SW 1271 (cell line): Measurements from ENCODE around the gene WBP2NL.
"Not testable (repeated sequence)": the region's sequence is repeated elsewhere in the genome, so short reads cannot be mapped to it uniquely, and the experiment has no call there.

Experiments
- DNase-seq, 2 experiments: peaks; one replicate each; lab custom pipeline; 2025; lab: John Stamatoyannopoulos, UW

WBP2NL gene, protein sequence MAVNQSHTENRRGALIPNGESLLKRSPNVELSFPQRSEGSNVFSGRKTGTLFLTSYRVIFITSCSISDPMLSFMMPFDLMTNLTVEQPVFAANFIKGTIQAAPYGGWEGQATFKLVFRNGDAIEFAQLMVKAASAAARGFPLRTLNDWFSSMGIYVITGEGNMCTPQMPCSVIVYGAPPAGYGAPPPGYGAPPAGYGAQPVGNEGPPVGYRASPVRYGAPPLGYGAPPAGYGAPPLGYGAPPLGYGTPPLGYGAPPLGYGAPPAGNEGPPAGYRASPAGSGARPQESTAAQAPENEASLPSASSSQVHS

DNA sequence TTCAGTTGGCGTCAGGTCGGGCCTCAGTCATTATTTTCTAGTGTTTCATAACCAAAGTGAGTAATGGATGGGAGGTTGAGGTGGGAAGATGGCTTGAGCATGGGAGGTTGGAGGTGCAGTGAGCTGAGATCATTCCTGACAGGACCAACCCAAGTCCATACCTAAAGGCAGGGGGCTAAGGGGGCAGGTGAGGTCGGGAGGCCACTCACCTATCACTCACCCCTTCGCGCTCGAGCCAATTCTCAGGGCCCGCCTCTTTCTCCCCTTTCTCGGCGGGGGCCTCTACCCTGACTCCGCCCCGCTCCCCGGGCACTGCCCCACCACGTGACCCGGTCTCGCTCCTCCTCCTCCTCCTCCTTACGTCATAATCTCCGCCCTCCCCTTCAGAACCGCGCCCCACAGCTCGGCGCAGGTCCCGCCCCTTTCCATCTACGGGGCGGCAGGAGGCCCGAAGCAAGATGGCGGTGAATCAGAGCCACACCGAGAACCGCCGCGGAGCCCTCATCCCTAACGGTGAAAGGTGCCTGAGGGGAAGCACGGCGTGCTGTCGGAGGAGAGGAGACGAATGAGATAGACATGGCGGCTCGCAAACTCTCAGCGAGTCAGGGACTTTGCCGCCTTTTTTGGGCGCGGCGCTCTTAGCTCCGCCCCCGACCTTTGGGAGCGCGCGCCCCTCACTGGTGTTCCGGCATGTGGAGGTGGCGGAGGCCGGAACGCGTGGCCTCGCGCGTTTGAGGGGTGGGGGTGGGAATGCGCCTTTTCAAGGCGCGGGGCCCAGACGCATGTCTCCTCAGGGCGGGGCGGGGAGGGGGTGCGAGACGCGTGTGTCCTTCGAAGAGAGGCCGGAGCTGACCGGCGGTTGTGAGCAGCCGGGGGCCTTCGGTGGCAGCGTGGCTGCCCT, at the start of gene WBP2NL:
Gene WBP2NL (plus strand): TSS at position 428 of the 901 bp plus-strand sequence. CDS start 31 bp downstream, at position 459.
- no peak for DNase-seq

DNA sequence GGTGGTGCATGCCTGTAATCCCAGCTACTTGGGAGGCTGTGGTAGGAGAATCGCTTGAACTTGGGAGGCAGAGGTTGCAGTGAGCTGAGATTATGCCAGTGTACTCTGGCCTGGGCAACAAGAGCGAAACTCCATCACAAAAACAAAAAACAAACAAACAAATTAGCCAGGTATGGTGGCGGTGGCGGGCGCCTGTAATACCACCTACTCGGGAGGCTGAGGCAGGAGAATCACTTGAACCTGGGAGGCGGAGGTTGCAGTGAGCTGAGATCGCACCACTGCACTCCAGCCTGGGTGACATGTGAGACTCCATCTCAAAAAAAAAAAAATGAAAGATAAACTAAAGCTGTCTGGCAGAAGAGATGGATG, 49.7 kb upstream of the WBP2NL start:
- DNase-seq = not testable (repeated sequence)

DNA sequence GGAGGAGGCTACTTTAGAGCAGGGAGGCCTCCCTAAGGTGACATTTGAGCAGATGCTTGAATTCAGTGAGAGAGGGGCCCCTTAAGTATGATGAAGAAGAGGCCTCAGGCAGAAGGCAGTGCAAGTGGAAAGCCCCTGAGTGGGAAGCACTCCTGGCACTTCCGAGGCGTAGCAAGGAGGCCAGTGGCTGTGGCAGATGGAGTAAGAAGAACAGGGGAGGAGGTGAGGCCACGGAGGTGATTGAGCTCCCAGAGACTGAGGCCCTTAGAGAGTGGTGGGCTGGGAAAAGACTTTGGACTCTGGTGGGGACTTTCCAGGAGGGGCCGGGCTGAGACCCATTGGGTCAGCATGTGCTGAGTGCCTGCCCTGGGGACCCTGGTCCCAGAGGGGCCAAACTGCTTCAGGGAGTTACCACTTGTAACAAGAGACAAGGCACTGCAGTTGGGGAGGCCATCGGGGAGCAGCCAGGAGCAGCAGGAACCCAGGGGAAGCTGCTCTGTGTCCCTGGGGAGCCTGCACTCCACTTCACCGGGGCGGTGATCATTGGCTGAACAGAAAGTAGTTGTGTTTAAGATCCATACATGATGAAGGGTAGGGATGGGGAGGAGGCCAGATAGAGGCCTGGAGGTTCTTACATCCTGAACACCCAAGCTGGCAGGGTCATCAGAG, 49.2 kb upstream of the WBP2NL start:
- DNase-seq = no peak

DNA sequence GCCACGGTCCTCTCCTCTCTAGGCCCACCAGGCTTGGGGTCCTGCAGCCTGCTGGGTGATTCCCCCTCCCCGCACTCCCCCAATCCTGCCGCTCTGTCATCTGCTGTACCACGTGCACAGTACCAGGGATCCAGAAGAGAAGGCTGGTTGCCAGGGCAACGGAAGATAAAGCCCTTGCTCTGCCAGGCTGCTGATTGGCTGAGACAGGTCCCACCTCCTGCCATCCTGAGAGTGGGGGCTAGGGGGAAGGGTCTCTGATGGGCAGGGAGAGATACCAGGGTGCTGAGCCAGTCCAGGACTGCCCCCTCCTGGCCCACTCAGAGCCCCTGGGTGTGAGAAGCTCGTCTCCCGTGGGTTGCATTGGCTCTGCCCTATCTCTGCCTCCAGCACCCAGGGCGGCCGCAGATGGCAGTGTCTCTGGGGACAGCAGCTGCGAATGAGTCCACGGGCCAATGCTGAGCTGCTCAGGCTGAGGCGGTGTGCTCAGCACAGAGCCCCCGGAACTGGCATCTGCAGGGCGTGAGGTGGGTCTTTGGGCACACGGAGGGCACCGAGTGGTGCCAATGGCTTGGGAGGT, 46.6 kb upstream of the WBP2NL start, which contains the start of gene SMIM45:
Gene SMIM45 (plus strand): TSS at position 253 of the 577 bp plus-strand sequence.
- no peak for DNase-seq

DNA sequence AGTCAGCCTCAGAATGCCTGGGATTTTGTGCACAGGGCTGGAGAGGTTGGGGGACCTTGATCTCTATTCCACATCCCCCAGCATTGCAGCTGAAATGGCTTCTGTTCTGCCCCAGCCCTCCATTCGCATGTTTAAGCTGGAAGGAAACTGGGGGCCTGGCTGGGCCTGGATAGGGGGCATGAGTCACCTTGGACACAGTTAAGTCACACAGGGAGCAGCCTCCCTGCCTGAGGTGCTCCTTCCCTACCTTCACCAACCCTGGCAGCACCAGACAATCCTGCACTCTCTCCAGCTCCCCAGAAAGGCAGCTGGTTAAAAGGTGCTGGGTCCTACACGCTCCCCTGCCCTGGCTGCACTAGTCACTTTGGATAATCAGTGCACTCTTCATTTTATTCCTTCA, 45.9 kb upstream of the WBP2NL start:
- no peak for DNase-seq

DNA sequence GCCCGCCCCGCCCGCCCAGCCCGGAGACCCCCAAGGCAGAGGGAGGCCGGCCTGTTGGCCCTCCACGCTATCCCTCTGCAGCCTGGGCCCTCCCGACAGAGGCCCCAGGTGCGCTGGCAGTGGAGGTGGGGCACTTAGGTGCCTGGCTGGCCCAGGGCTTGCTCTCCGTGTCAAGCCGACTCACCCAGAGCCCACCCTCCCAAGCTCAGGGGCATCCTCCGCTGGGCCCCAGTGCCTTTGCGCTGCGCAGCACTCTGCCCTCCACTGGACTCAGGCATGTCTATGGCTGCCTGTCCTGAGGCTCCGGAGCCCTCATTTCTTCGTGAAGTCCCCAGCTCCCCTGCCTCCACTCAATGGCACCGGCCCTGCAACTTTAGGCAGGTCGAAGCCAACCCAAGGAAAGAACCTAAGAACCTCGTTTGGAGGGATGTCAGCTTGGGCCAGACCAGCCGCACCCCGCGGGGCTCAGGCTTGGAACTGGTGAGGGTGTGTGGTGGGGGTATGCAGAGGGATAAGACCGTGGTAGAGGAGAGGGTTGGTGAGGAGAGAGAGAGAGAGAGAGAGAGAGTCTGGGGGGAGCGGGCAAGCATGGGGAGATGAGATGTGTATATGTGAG, 40.5 kb upstream of the WBP2NL start:
- no peak for DNase-seq

DNA sequence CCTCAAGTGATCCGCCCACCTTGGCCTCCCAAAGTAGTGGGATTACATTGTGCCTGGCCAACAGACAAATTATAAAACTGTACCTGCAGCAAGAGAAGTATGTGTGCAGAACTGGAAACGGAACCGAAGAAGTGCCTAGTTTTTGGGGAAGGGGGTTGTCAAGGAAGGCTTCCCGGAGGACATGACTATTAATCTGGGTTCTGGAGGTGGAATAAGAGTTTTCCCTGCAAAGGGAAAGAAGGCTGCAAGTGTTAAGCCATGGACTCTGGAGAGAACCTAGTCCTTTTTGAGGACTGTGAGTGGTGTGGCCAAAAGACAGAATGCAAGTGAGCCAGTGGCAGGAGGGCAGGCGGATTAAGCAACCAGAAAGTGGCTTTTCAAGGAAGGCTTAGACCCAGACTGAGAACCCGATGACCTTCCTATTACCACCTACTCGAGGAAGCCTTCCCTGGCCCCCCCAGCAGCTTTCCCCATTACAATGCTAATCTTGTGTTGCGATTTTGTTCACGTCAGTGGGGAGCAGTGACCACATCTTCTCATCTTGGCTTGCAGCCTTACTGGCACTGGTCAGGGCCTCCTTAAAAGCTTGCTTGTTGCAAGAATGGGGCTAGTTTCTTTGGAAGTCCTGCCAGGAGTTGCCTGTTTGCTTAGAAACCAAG, 35.0 kb upstream of the WBP2NL start:
- DNase-seq = no peak

DNA sequence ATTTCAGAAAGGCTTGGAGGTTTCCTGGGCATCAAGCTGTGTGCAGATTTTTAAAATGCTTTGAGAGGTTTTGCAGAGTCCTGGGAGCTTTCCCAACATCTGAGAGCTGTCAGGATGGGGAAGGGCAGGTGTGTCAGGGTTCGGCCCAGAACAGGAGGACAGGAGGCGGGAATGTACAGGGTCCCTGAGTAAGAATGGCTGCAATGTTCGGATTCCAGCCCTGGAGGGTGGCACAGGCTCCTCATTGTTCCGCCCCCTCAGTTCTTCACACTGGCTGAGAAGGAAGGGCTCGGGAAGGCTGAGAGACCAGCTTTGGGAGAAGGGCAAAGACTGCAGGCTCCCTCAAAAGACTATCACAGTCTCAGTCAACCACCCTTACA, 34.5 kb upstream of the WBP2NL start:
- DNase-seq = no peak

DNA sequence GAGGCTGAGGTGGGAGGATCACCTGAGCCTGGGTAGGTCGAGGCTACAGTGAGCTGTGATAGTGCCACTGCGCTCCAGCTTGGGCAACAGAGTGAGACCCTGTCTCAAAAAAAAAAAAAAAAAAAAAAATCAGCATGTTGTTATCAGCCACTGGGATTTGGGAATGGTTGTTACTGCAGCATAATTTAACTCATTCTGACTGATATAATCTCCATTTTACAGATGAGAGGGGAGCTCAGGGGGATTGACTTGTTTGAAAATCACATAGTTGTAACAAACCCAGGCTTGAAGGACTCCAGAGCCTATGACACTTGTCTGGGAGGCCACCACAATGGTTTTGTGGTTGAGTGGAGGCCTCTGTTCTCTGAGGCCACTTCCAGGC, 32.4 kb upstream of the WBP2NL start:
- DNase-seq = no peak

DNA sequence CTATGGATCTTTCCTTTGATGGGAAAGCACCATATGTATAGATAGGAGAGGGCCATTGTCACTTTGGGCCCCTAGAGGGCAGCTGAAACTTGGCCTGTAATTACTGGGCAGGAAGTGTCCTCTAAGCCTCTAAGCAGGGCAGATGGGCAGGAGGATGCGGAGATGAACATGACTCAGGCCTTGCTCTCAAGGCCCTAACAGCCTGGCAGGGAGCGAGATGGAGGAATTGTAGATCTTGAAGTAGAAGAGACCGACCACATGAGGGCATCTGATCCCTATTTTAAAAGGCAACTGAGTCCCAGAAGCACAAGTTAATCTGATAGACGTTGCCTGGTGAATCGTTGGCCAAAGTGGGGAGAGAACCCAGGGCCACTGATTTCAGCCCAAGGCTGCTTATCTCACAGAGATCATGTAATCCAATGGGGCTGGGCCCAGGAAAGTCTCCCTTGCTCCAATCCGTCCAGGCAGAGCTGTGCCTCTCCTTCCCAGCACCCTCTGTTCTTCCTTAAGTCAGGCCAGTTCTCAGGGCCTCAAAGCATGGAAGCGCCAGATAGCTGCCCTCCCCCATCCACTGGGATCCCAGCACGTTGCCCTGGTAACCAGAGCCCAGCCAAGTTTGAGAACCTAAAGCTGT, 31.9 kb upstream of the WBP2NL start:
- peak; percentile 26 to 68 for DNase-seq

DNA sequence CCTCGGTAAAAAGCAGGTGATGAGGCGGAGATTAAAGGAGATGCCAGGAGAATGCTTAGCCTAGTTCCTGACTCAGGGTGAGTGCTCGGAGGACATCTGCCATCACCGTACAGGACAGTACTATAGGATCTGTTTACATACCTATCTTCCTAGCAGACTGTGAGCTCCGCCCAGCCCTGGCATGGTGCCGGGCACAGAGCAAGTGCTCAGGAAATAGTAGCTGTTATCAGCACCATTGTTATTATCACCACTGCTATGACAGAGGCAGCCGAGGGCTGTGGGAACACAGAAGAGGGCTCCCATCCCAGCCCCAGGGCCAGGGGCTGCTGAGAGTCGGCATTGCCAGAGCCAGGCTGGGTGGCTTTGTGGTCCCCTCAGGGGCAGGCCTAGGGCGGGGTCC, 30.0 kb upstream of the WBP2NL start:
- no peak for DNase-seq

DNA sequence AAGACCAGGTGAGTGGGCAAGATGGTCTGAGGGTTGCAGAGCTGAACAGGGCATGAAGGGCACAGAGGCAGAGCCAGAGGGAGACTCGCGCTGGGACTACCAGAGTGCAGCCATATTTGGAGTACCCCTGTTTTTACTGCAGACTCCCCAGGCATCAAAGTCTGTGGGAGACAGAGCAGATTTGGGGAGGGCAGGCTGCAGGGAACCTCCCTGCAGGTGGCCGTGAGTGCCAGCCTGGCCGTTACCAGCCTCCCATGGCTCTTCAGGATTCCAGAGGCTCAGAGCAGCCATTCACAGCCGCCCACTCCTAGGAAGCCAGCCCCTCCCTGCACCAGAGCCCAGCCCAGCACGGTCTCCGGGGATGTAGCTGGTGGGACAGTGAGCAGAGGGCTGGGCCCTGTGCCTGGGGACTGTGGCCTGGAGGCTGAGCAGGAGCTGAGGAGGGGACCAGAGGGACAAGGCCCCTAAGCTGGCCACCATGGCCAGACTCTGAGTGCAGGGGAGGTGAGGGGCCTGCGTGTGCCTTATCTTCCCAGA, 29.4 kb upstream of the WBP2NL start, which contains the start of gene SEPTIN3:
Gene SEPTIN3 (plus strand): TSS at position 334 of the 537 bp plus-strand sequence. CDS start 2,050 bp downstream, outside the sequence.
- no peak for DNase-seq

DNA sequence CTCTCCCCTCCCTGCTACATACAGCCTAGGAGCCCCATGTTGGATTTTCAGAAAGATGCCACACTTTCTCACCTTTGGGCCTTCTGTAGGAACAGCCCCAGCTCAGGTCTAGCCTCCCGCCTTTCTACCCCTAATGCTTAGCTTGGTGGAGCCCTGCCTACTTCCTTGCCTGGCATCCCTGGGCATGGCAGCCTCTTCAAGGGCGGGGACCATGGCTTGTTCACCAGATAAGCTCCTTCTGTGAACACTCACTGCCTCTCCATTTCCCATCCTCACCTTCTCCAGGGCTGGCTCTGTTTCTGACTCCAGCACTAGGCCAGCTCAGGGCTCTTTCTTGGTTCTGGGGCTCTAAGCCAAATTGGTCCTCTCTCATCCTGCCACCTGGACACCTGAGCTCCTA, 28.0 kb upstream of the WBP2NL start:
- no peak for DNase-seq

DNA sequence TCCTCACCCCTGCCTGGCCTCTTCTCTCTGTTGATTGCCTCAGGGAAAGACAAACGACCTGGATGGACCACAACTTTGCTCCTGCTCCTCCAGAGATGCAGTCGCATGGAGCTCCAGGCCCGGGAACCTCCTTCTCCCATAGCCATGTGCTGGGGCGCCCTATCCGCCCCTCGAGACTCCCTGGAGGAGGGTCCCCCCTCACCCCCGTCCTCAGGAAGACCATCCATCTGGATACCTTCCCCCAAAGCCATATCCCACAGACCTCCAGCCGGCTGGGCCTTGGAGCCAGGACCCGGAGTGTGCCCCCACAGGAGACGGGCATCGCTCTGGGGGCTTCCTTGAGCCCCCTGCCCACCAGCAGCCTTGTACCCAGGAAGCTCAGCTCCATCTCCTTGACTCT, 27.2 kb upstream of the WBP2NL start:
- no peak for DNase-seq

DNA sequence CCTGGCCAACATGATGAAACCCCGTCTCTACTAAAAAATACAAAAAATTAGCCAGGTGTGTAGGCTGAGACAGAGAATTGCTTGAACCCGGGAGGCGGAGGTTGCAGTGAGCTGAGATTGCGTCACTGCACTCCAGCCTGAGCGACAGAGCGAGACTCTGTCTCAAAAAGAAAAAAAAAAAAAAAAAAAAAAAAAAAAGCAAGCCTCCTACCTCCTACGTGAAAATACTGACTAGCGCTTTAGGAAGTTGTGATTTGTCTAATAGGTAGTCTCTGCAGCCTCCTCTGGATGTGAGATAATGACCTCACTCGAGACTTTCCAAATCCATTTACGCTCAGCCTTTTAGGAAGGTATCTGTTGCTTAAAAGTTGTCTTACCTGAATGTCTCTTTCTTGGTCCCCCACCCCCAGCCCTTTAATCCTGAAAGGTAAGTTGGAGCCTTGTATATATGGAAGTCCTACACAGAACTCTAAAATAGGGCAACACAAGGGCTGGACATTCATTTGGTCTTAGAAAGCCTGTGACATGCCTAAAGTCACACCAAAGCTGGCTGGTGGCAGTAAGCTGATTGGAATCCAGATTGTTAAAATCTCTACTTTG, 23.8 kb upstream of the WBP2NL start:
- DNase-seq = no peak

DNA sequence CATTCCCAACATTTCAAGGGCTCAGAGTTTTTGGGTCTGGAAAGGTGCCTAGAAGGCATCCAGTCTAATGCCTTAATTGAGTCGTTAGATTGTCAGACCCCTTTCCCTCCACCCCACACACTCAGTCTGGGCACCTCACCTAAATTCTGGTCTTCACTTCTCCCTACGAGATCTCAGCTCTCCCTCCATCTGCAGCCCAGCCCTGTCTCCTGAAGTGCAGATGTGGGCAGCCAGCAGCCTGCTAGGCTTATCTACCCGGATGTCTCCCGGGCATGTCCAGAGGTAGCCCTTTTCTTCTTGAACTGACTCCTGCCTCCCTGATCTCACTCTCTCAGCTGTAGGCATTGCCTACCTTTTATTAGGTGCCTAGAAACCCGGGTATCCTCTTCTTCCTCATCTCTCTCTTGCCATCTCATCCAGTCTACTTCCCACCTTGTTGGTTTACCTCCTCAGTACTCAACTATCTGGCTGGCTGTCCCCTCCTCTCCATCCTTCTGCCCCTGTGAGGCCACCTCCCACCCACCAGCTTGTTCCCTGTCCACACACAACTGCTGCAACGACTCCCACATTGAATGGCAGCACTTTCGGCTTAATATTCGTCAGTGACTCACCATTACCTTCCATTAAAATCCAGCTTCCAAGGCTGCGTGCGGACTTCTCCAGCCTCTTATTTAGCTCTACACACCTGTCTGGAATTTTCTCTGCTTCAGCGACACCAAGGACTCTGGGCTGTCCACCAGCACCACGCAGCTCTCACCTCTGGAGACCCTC, 23.1 kb upstream of the WBP2NL start:
- DNase-seq = no peak

DNA sequence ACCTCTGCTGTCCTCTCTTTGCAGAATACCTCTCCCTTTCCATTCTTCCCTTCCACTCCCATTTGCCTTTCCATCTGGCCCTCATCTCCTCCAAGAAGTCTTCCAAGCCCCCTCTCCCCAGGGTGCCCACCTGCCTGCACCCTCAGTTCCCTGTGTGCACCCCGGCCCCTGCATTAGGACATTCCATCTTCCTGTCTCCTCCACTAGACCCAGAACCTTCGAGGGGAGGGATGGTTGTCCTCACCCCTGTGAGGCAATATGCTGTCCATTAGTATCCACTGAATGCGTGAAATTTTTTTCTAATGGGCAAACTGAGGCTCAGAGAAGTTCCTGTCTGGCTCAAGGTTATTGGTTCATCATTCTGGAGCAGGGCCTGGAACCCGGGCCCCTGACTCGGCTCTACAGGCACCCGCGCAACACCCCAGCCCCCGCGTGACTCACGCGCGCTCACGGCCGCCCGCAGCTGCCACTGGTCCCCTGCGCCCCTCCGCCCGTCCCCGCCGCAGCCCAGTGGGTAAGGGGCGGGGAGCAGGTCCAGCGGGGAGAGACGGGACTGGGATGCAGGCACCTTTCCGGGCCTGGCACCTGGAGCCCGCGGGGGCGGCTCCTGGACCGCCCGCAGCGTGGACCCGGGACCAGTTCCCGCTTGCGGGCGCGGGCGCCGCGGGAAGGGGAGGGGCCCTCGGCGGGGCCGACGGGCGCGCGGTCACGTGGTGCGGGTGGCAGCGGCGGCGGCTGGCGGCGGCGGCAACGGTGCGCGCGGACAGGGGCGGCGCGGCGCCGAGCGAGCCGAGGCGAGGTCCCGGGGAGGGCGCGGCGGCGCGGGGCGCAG, 22.3 kb upstream of the WBP2NL start:
- no peak for DNase-seq

DNA sequence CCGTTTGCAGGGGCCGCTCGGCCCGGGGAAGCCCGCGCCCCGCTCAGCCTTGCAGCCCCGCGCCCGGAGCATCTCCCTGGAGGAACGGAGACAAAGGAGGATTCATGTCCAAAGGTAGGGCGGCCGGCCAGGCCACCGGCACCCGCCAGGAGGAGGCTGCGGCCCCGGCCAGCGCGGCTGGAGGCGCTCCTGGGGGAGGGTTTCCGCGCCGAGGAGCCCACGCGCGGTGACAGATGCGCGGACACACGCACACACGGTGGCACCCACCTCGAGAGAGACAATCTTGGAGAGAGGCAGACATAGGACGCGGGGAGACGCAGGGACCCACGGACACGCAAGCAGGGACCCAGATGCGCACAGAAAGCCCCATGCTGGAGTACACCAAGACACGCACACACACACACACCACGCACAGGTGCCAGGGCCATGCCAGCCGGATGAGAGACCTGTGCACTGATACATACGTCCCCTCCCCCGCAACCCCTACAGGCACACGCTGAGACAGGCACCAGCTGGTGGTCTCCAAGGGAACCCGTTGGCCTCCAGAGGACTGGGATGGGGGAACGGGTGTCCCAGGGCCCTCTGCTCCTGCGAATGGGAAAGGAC, 21.5 kb upstream of the WBP2NL start:
- DNase-seq = no peak
